NCI-H2196 (cell line): ENCODE measurements around the gene SMYD3.
"Not testable (repeated sequence)": the region's sequence is repeated elsewhere in the genome, so short reads cannot be mapped to it uniquely, and the experiment has no call there.

Experiments
- DNase-seq: peaks from one replicate; lab custom pipeline; 2025; ENCODE audit not compliant: unreplicated experiment; lab: John Stamatoyannopoulos, UW

SMYD3 gene

DNA sequence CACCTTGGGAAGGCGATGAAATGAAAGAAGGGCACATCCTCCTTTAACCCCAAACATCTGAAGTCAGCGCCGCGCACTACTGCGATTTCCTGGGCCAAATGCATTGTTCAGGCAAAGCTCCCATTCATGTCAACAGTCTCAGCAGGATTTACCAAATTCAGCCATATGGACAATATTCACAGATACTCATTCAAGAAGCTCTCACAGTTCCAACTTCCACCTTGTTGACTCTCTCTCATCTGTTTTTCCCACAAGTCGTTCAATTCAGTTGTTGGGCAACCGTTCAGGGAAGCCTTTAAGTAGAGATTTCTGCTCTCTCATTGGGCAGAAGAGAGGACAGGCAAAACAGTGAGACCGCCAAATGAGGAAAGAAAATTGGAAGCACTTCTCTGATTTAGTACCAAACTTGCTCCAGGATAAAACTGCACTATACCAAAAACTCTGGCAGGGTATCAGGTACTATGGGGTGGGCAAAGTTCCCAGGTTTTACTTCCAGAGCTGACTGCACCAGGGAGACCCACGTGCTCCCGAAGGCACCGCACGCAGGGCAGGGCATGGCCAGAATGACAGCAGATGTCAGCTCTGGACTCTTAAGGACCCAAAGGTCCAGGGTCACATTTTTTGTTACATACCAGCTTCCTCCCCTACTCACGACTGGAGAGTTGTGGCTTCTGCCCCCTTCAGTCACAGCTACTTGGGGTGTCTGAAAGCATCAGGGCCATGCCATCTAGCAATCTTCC, 683.5 kb downstream of the SMYD3 start:
- DNase-seq: no peak

DNA sequence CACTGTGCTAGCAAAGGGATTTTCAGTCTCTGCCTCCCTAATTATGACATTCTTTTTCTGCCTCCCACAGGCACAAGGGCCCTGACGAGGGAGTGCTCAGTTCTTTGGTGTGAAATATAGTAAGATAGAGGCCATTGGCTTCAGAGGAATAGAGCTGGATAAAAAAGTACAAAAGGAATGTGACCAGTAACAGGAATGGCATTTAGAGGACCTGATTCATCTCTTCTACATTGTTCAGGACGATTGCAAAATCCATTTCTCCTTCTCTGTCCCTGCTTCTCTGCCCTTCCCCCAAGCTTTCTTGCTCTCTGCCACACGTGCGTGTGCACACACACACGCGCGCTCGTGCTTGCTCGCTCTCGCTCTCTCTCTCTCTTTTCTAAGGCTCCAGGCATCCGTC, 684.1 kb downstream of the SMYD3 start:
- DNase-seq: no peak

DNA sequence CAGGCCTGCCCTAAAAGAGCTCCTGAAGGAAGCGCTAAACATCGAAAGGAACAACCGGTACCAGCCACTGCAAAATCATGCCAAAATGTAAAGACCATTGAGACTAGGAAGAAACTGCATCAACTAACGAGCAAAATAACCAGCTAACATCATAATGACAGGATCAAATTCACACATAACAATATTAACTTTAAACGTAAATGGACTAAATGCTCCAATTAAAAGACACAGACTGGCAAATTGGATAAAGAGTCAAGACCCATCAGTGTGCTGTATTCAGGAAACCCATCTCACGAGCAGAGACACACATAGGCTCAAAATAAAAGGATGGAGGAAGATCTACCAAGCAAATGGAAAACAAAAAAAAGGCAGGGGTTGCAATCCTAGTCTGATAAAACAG, 688.7 kb downstream of the SMYD3 start:
- DNase-seq: not testable (repeated sequence)

DNA sequence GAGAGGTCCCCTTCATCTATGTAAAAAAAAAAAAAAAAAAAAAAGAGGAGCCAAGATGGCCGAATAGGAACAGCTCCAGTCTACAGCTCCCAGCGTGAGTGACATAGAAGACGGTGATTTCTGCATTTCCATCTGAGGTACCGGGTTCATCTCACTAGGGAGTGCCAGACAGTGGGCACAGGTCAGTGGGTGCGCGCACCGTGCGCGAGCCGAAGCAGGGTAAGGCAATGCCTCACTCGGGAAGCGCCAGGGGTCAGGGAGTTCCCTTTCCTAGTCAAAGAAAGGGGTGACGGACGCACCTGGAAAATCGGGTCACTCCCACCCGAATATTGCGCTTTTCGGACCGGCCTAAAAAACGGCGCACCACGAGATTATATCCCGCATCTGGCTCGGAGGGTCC, 690.6 kb downstream of the SMYD3 start:
- DNase-seq: not testable (repeated sequence)

DNA sequence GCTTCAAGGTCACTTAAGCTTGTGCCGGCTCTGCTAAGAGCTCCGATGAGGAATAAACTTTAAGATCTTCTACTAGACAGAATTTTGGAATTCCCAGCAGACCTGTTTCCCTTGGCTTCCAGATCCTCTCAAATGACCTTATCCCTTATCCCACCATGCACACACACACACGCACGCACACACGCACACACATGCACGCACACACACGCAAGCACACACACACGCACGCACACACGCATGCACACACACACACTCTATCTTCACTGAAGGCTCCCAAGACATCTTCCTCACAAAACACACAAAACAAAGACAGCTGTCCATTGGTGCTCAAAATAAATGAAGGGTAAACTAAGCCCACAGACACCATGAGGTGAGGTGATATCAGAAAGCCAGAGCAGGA, 692.4 kb downstream of the SMYD3 start:
- DNase-seq: no peak

DNA sequence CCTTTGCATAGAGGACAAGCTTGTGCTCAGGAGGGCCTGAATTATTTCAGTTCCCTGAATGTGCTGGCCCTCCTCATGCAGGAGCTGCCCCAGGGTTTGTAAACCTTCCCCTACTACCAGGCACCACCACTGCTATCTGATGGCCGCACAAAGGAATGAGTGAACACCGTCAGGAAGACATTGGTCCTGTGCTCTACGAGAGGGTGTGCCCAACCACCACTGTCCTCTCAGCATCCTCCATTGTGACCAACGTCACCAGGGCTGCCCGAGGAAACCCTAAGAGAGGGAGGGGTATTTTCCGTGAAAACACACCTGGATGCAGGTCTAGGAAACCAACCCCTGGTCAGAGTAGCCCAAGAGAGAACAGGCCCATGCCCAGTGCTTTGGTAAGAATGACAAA, 694.8 kb downstream of the SMYD3 start:
- no peak for DNase-seq

DNA sequence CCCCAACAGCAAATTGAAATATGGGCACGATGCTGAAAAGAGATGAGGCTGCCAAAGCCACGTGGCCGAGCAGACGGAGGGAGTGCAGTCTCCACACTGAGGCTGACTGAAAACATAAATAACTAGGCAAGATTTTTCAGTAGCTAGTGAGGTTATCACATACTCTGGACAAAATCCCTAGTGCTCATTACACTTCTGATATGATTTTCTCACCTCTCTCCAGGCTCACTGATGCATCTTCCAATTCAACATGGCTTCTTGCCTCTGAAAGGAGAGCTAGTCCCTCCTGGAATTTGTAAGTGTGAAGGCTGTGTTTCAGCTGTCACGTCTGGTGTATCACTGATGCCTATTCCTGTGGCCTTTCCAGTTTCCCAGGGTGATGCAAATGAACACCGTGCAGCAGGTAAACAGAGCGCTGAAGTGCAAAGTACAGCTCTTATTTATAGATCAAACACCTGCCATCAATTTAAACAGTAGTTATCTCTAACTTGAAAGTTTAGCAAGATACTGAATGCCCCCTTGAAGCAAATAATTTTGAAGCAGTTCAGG, 696.2 kb downstream of the SMYD3 start:
- no peak for DNase-seq

DNA sequence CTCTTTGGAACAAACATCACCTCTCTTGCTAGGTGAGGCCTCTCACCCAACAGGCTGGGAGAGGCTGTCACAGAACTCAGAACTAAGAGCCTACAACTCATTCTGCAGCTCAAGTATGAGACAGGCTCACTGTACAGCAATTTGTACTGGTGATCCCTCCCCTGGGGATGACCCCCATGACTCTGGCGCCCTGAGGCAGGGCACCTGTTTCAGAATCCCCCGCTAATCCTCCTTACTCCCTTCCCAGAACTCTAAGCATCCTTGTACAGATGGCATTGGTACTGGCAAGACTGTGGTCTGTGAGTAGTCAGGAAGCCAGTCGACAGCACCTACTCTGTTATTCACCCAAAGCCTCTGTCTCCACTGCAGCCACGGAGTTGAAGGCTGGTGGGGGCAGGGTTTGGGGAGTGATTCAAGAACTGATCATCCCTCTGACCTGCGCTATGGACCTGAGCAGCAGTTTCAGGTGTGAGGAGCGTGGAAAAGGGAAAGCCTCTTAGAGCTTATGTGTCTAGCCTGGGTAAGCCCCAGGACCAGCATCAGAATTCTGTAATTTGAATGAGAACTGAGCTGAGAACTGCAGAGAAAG, 696.8 kb downstream of the SMYD3 start:
- DNase-seq: no peak

DNA sequence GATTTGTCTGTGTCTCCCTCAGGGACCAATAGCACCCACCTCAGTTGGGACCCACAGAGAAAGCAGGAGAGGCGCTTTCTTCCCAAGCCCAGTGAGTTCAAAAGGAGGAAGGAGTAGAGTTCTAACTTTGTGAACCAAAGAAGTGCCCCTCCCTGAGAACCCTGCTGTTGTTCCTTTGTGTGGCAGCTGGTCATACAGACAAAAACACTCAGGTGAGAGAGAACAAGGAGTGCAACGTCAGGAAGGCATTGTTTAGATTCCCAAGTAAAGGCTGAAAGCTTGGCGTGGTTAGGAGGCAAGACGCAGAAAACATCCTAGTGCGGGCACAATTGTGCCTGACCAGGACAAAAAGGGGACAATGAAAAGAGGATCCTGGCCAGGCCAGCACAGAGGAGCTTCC, 697.7 kb downstream of the SMYD3 start:
- DNase-seq: no peak

DNA sequence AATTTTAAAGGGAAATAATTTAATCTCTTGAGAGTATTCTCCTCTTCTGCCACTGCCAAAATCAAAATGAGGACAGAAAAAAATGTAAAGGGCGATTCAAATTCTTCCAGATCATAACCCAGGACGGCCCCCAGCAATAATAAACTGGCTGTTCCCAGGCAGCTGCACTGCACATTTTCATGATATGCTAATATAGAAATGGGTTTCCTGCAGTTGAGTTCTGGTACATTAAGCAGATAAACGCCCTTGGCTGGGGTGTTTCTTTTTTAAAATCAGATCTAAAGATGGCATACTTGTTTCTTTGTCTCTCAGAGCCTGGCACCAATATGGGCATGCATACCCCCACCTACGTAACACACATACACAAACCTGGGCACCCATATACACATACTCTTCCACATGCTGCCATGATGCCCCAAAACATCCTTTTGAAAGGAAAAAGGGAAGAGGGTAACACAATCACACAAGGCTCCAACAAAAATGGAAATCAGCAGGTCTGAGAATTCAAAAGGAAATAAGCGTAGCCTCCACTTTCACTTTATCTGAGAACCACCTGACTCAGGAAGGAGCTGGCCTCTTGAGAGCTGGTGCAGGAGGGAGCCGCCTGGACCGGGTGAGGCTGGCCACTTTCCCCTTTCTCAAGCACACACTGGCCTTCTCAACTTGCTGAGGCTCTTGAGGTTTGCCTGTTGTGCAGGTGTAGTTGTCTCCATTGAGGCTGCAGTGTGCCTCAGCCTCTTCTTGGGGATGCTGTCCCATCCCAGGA, 698.9 kb downstream of the SMYD3 start:
- no peak for DNase-seq

DNA sequence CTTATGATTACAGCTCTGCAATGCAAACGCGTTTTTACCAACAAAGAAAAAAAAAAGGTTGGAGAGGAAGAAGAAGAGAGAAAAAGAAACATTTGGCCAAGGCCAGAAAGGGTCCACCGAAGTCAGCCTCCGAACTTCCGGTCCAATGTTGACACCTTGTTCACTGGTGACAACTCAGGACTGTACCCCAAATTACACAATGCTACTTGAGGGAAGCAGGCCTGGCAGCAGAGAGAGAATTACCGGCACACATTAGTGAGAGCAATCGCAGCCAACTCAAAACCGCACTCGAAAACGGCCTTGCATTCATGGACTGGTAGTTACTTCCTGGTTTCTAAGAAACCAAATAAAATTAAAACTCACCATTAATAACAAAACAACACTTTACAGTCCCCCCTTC, 699.8 kb downstream of the SMYD3 start:
- DNase-seq: no peak

DNA sequence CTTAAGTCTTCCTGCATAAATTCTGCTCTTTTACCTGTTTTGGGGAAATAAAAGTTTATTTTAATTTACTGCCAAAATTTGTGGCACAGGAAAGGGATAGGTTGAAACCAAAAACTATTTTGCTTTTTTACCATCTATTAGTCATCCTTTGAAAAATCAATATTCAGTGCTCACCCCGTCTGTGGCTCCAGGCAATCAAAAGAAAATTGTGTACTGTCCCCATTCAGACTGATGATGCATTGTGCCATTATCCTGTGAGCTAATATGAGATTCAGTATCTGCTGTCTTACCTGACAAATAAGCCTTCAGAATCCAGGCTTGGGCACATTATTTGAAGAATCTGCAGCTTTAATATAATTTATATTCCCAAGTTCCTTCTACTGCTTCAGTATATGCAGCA, 701.5 kb downstream of the SMYD3 start:
- no peak for DNase-seq

DNA sequence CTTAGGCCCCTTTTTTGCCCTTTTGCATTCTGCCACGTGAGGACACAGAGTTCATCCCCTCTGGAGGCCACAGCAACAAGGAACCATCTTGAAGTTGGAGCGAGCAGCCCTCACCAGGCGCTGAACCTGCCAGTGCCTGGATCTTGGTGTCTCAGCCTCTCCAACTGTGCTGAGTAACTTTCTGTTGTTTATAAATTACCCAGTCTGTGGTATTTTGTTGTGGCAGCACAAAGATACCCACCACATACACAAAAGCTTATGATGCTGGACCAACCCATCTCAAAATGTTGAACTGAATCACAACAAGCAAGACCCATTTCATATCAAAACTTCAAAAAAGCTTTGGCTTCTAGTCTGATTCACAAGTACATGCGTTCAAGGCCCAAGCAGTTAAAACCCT, 702.4 kb downstream of the SMYD3 start:
- DNase-seq: no peak

DNA sequence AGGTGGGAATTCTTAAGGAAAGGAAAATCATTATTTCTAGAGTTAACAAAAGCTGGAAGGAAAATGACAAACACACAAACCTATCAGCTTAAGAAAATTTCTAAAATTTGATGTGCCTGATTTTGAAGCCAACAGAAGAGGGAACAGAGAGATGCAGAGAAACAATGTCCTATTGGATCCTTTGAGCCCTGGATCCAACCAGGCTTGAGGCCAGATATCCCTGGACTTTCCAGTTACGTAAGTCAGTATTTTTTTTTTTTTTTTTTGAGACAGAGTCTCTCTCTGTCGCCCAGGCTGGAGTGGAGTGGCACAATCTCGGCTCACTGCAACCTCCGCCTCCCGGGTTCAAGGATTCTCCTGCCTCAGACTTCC, 703.4 kb downstream of the SMYD3 start:
- no peak for DNase-seq

DNA sequence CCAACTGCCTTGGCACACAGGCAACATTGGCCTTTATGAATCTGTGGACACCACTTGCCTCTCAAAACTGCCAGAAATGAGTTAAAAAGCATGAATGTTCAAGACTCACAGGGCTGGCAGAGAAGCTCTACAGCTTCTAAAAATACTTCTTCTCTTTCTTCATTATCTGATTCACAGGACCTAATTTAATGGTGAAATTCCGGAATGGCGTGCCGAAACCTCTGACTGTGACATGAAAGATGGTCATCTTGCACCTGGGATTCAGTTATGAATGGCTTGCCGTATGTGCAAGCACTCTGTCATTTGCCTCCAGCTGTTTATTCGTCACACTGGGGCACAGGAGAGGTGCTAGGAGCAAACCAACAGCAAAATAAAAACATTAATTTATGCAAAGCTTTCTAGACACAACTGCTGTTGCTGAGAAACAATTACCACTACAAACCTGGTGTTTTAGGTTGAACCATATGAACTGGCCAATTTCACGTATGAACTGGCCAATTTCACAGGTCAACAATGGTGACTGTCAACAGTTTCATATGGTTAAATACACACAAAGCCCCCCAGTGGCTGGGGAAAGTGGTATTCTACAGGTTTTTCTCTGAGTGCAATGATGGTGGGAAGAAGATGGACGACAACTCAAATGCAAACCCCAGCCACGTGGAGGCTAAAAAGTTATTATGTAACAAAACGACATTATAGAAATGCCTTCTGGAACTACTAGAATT, 704.0 kb downstream of the SMYD3 start:
- DNase-seq: no peak

DNA sequence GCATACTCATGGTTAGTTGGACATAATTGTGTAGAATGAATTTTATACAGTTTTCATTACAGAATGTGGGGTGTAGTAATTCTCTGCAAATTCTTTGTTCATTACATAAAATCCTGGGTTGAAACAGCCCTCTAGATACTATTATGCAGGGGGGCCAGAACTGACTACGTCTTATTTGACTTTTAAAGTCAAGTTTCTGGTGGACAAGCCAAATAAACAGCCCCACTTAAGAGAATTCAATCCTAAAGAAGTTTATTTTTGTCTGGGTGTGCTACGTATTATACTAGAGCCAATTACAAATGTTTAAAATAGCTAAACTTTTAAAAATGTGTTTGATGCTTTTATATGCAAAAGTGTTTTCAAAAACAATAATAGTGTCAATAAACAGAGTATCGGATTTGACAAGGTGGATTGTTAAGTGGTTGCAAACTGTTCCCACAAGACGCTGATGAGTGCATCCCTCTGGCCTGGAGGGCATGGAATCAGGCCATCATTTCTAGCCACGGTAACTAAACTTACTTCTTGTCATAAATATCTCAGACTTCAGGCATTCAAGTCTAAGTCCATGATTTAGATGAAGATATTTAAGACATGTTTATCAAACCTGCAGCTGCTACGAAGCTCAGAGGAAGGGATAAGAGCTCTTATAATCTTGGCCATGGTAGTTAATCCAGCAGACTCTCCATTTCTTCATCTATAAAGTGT, 706.0 kb downstream of the SMYD3 start:
- no peak for DNase-seq

DNA sequence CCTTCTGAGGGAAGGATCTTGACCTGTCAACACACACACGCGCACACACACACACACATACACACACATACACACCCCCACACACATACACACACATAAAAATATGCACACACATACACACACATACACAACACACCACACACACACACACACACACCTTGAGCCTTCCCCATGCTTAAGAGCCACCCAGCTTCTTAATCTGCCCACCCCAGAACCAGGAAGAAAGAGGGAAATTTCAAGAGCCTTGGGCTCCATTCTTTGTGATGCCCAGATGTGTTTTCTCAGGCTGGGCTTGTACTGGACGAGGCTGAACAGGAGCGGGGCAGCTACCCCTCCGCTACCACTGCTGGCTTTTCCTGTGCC, 708.7 kb downstream of the SMYD3 start:
- DNase-seq: no peak

DNA sequence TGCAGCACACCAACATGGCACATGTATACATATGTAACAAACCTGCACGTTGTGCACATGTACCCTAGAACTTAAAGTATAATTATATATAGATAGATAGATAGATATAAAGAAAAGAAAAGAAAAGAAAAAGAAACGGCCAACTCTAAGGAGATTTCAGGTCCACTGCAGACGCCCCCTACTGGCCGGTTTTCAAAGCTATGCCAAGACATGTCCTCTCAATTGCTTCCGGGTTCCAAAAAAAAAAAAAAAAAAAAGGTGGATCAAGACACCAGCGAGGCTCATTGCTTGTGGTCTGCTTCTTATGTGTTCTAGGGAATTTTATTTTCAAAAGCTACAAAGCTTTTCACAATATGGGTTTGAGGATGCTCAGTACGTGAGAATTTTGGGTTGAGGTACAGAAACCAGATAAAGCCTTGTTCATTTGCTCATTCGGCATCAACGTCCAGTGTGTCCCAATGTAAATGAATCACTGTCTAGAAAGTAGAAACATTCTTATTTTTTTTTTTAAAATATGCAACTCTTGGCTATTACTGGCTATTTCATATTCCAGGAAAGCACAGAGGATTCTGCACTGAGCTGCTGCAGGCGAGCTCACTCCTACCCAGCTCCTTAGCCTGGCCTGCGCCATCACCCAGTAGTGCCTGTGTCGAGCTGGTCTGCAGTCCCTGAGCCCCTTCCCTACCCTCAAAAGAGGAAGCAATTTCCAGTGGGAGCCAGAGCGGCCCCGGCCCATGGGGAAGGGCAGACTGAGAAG, 709.3 kb downstream of the SMYD3 start:
- DNase-seq: no peak

DNA sequence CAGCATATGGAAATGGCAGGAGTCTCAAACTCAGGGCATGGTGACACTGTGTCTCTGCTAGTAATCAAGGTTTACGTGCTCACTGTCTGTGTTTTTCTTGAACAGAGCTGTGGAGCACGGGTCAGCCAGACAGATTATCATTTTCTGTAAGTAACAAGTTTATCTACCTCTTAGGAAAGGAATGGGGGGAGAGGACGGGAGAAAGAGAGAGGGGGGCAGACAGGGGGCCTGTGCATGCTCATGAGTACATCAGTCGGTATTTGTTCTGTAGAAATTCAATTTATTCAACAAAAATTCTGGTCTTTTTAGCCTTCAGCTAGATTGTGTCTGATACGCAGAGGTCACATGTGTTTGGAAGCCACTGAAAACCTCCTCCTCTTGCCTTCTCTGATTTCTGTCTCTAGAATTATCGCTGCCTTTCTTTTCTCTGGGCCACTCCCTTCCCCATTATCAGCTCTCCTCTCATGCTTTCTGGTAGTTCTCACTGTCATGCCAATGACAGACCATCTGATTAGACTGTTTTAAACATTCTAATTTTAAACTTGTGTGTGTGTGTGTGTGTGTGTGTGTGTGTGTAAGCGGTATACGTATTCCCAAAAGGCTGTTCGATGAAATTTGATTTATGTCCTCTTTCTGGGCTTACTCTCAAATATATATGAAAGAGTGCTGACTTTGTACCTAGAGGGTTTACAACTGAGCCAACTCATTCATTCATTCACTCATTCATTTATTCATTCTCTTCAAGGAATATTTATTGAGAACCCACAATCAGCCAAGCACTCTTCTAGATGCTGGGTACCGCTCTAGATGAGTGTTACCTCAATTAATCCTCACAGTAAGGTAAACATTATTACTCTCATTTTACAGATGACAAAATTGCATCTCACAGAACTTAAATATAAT, 715.4 kb downstream of the SMYD3 start:
- DNase-seq: no peak
